Subcutaneous adipose tissue (tissue), 4 donors: ENCODE data around the gene CIAPIN1. TPM values are rescaled to one million over a fixed set of nuclear protein-coding genes. Genes with fewer than 3 reads are reported as not detected.

Experiments
- CTCF ChIP-seq: fragments of 450-650 bp; IDR thresholded peaks from one replicate; pipeline ENCODE4 v1.5.1; 2016; ENCODE audit warnings: low read depth, mild to moderate bottlenecking, control low read depth, antibody characterized with exemption, moderate library complexity
- total RNA-seq, 4 donors: library from RNA; depleted of rRNA; stranded (reverse); fragments of >200 nt; gene quantifications; one replicate each; pipeline ENCODE4 v1.1.0, GENCODE V29; 2016

CIAPIN1 gene
- total RNA-seq, 4 donors from 2014 or later, result 18.5 to 36.7 (median 20.6) TPM

- no peak for TF ChIP-seq CTCF
Observed at GRCh38 chr16:57469046-57469445, 21.9 kb upstream of the CIAPIN1 start.

GRCh38 chr16:57468346-57468745, 21.2 kb upstream of the CIAPIN1 start:
- TF ChIP-seq CTCF, result no peak

- TF ChIP-seq CTCF, result no peak
Observed at GRCh38 chr16:57464523-57464922, 17.3 kb upstream of the CIAPIN1 start.

- no peak for TF ChIP-seq CTCF
Observed at GRCh38 chr16:57462978-57463362, 15.8 kb upstream of the CIAPIN1 start.

- no peak for TF ChIP-seq CTCF
Observed at GRCh38 chr16:57462209-57462977, 15.2 kb upstream of the CIAPIN1 start, which contains the start of gene POLR2C. Gene POLR2C, plus strand, starts transcription at chr16:57462679. Its CDS starts 46 bp downstream, at chr16:57462725.

- TF ChIP-seq CTCF, result no peak
Observed at GRCh38 chr16:57452021-57452420, 4.8 kb upstream of the CIAPIN1 start.

- no peak for TF ChIP-seq CTCF
Observed at GRCh38 chr16:57446531-57447185, 527 bp downstream of the CIAPIN1 start.
